GM12891 (cell line): ENCODE data around the gene ZAP70.

Experiments
- DNase-seq: peaks from one replicate; pipeline ENCODE4 v3.0.0; 2011; ENCODE audit warnings: low spot score; ENCODE audit not compliant: insufficient read length
- FAIRE-seq: peaks from 2 replicates; lab custom pipeline; 2011; peaks lifted over from hg19 to GRCh38; lab: Jason Lieb, UNC
- PAX5 ChIP-seq: IDR thresholded peaks from 2 replicates; pipeline ENCODE4 v1.6.1; 2011; ENCODE audit warnings: low read length, moderate library complexity, mild to moderate bottlenecking; ENCODE audit not compliant: insufficient read depth, severe bottlenecking
- POLR2A ChIP-seq: IDR thresholded peaks from 2 replicates; pipeline ENCODE4 v1.6.1; 2011; ENCODE audit warnings: low read depth, low read length, control low read depth
- POLR2AphosphoS5 ChIP-seq: IDR thresholded peaks from 2 replicates; pipeline ENCODE4 v1.6.1; 2011; ENCODE audit warnings: low read depth, low read length, control low read depth
- POU2F2 ChIP-seq: IDR thresholded peaks from 2 replicates; pipeline ENCODE4 v1.6.1; 2011; ENCODE audit warnings: low read depth, mild to moderate bottlenecking, control low read depth, low read length, moderate library complexity
- SPI1 ChIP-seq: IDR thresholded peaks from 2 replicates; pipeline ENCODE4 v1.6.1; 2011; ENCODE audit warnings: low read depth, low read length, control low read depth
- TAF1 ChIP-seq: IDR thresholded peaks from 2 replicates; pipeline ENCODE4 v1.6.1; 2011; ENCODE audit warnings: low read depth, low read length, control low read depth

ZAP70 gene

GRCh38 chr2:97738179-97739019, 25.0 kb downstream of the ZAP70 start:
- FAIRE-seq, result no peak
- DNase-seq, result no peak
- TF ChIP-seq PAX5, result no peak
- no peak for TF ChIP-seq SPI1
- no peak for TF ChIP-seq TAF1
- no peak for TF ChIP-seq POLR2A
- TF ChIP-seq POLR2AphosphoS5, result no peak; the same call in 1 of the 2 replicates
- TF ChIP-seq POU2F2, result no peak

- TF ChIP-seq SPI1 (no peak), POLR2A (0 out of 2 replicates have a peak, but pooled peaks have one; percentile 22)
- DNase-seq (no peak), FAIRE-seq (no peak)
Measured at GRCh38 chr2:97739020-97739892, 25.9 kb downstream of the ZAP70 start.

- no peak for DNase-seq
- TF ChIP-seq POU2F2 (0 out of 2 replicates have a peak, but pooled peaks have one; percentile 28), POLR2A (no peak), POLR2AphosphoS5 (peak; percentile 36; the same call in 1 of the 2 replicates)
- no peak for FAIRE-seq
Measured at GRCh38 chr2:97739893-97740245, 26.5 kb downstream of the ZAP70 start.

GRCh38 chr2:97740590-97741182, 27.3 kb downstream of the ZAP70 start:
- peak; percentile 15; the same call in 1 of the 2 replicates for TF ChIP-seq POLR2A
- no peak; the same call in 1 of the 2 replicates for TF ChIP-seq POLR2AphosphoS5
- TF ChIP-seq SPI1, result peak; percentile 24; the same call in 1 of the 2 replicates
- TF ChIP-seq PAX5, result no peak
- DNase-seq, result peak; percentile 80
- FAIRE-seq, result peak; percentile 92

- TF ChIP-seq POU2F2, result no peak
- no peak for TF ChIP-seq SPI1
- no peak for TF ChIP-seq POLR2A
- no peak; the same call in 1 of the 2 replicates for TF ChIP-seq POLR2AphosphoS5
- no peak for TF ChIP-seq TAF1
- no peak for FAIRE-seq
- no peak for DNase-seq
Measured at GRCh38 chr2:97741251-97741650, 27.9 kb downstream of the ZAP70 start.

GRCh38 chr2:97741686-97742085, 28.3 kb downstream of the ZAP70 start:
- no peak for TF ChIP-seq POLR2AphosphoS5
- FAIRE-seq (no peak), DNase-seq (no peak)

GRCh38 chr2:97742381-97742847, 29.0 kb downstream of the ZAP70 start:
- FAIRE-seq (no peak), DNase-seq (no peak)
- TF ChIP-seq POLR2AphosphoS5, result 0 out of 2 replicates have a peak, but pooled peaks have one; percentile 14
- no peak for TF ChIP-seq SPI1
- no peak for TF ChIP-seq PAX5
- TF ChIP-seq POU2F2, result no peak
- no peak for TF ChIP-seq TAF1
- TF ChIP-seq POLR2A, result no peak

- FAIRE-seq (no peak), DNase-seq (no peak)
- TF ChIP-seq SPI1 (no peak), POU2F2 (no peak), POLR2AphosphoS5 (no peak)
Measured at GRCh38 chr2:97743913-97744312, 30.5 kb downstream of the ZAP70 start.

- no peak for DNase-seq
- no peak for TF ChIP-seq PAX5
- no peak for TF ChIP-seq SPI1
- TF ChIP-seq POU2F2, result no peak
- TF ChIP-seq TAF1, result no peak
Measured at GRCh38 chr2:97745474-97746174, 32.2 kb downstream of the ZAP70 start.

GRCh38 chr2:97747285-97747684, 33.9 kb downstream of the ZAP70 start:
- DNase-seq (no peak), FAIRE-seq (no peak)
- TF ChIP-seq SPI1 (no peak), POLR2AphosphoS5 (no peak), TAF1 (no peak), PAX5 (no peak), POLR2A (no peak), POU2F2 (no peak)

More at GRCh38 chr2:97745474-97746174, 32.2 kb downstream of the ZAP70 start:
- FAIRE-seq, result peak; percentile 92
